ENCODE measurements around the gene RALY. TPM values are rescaled to one million over a fixed set of nuclear protein-coding genes. Genes with fewer than 3 reads are reported as not detected.

The RALY gene
- total RNA-seq, 2 experiments from 2014 or later, result 204 to 209 TPM

- POLR2A ChIA-PET, result no interaction called here
- CTCF ChIA-PET, result interaction anchor here (0.7 kb wide), 1 partner anchor 57 kb away, joined by 3 read pairs; no protein-coding TSS in a partner anchor
- Mint-ChIP-seq H3K4me1 (no peaks in the 10 kb centered on the region), H3K27ac (no peak overlapping the region), H3K27me3 (no peaks in the 10 kb centered on the region), H3K9me3 (no peaks in the 10 kb centered on the region), H3K36me3 (ENCODE audit: low read depth) (no peaks in the 10 kb centered on the region), H3K4me3 (no peak overlapping the region)
- no peak for DNase-seq
These were observed 22.4 kb upstream of the RALY start for GRCh38 chr20:33971147-33971975.

DNA sequence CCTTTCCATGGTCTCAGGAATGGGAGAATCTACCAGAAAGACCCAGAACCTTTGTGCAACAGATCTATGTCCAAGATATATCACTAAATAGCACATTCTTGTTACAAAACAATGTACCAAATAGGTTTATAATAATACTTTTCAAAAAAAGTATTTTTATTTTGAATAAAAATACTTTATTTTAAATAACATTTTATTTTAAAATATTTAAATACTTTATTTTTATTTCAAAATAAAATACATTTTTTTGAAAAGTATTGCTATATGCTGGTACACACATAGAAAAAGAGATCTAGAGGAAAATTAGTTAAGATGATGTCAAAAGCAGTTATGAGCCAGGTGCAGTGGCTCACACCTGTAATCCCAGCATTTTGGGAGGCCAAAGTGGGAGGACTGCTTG lies 16.8 kb upstream of the RALY start:
- H3K4me1 Mint-ChIP-seq, result no peaks in the 10 kb centered on the region
- ChIA-PET CTCF (no interaction called here), POLR2A (no interaction called here)
- no peaks in the 10 kb centered on the region for H3K9me3 Mint-ChIP-seq
- H3K4me3 Mint-ChIP-seq, result no peak overlapping the region
- H3K27ac Mint-ChIP-seq, result no peak overlapping the region
- peaks cover 19% of the 10 kb centered on the region for H3K27me3 Mint-ChIP-seq
- DNase-seq, result no peak
- no peaks in the 10 kb centered on the region for H3K36me3 Mint-ChIP-seq (ENCODE audit: low read depth)

DNA sequence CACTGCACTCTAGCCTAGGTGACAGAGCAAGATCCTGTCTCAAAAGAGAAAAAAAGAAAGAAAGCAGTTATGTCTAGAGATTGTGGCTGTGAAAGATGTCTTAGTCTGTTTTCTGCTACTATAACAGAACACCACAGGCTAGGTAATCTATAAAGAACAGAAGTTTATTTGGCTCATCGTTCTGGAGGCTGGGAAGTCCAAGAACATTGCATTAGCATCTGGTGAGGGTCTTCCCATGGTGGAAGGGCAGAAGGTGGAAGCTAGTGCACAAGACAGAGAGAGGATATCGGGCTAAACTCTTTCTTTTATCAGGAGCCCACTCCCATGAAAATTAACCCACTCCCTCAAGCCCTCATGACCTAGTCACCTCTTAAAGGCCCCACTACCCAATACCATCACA lies 16.2 kb upstream of the RALY start:
- CTCF ChIA-PET, result no interaction called here
- peaks cover 19% of the 10 kb centered on the region for H3K27me3 Mint-ChIP-seq
- no peak for DNase-seq
- POLR2A ChIA-PET, result no interaction called here
- no peak overlapping the region for H3K27ac Mint-ChIP-seq
- no peak overlapping the region for H3K4me3 Mint-ChIP-seq
- H3K9me3 Mint-ChIP-seq, result no peaks in the 10 kb centered on the region
- H3K36me3 Mint-ChIP-seq (ENCODE audit: low read depth), result no peaks in the 10 kb centered on the region
- H3K4me1 Mint-ChIP-seq, result no peaks in the 10 kb centered on the region

GRCh38 chr20:33979094-33979493 lies 14.6 kb upstream of the RALY start:
- CTCF ChIA-PET, result no interaction called here
- Mint-ChIP-seq H3K4me3 (no peak overlapping the region), H3K36me3 (ENCODE audit: low read depth) (no peaks in the 10 kb centered on the region), H3K9me3 (no peaks in the 10 kb centered on the region), H3K4me1 (no peaks in the 10 kb centered on the region), H3K27ac (no peak overlapping the region), H3K27me3 (peaks cover 19% of the 10 kb centered on the region)
- POLR2A ChIA-PET, result no interaction called here
- DNase-seq, result no peak

- H3K27me3 Mint-ChIP-seq, result peaks cover 19% of the 10 kb centered on the region
- H3K4me3 Mint-ChIP-seq, result no peak overlapping the region
- no peaks in the 10 kb centered on the region for H3K9me3 Mint-ChIP-seq
- H3K4me1 Mint-ChIP-seq, result no peaks in the 10 kb centered on the region
- DNase-seq, result no peak
- H3K36me3 Mint-ChIP-seq (ENCODE audit: low read depth), result no peaks in the 10 kb centered on the region
- ChIA-PET POLR2A (interaction anchor here (3.0 kb wide), 1 partner anchor 11 kb away, joined by 15 read pairs; the partner anchor contains the start of gene RALY), CTCF (interaction anchor here (0.6 kb wide), 1 partner anchor 139 kb away, joined by 6 read pairs; no protein-coding TSS in a partner anchor)
- no peak overlapping the region for H3K27ac Mint-ChIP-seq
These were observed 12.4 kb upstream of the RALY start for GRCh38 chr20:33981347-33981746.

- CTCF ChIA-PET, result interaction anchor here (0.6 kb wide), 1 partner anchor 139 kb away, joined by 6 read pairs; no protein-coding TSS in a partner anchor
- H3K27ac Mint-ChIP-seq, result no peak overlapping the region
- H3K36me3 Mint-ChIP-seq (ENCODE audit: low read depth), result no peaks in the 10 kb centered on the region
These were observed 11.7 kb upstream of the RALY start for GRCh38 chr20:33981964-33982363.

GRCh38 chr20:33983371-33983770 lies 10.3 kb upstream of the RALY start:
- no peaks in the 10 kb centered on the region for H3K4me1 Mint-ChIP-seq
- no peaks in the 10 kb centered on the region for H3K9me3 Mint-ChIP-seq
- DNase-seq, result no peak
- ChIA-PET CTCF (no interaction called here), POLR2A (no interaction called here)
- H3K36me3 Mint-ChIP-seq (ENCODE audit: low read depth), result no peaks in the 10 kb centered on the region
- H3K4me3 Mint-ChIP-seq, result no peak overlapping the region
- H3K27me3 Mint-ChIP-seq, result peaks cover 12% of the 10 kb centered on the region
- no peak overlapping the region for H3K27ac Mint-ChIP-seq

More at GRCh38 chr20:33981964-33982363, 11.7 kb upstream of the RALY start:
- Mint-ChIP-seq H3K4me3 (no peak overlapping the region), H3K4me1 (no peaks in the 10 kb centered on the region), H3K9me3 (no peaks in the 10 kb centered on the region), H3K27me3 (peaks cover 19% of the 10 kb centered on the region)
- DNase-seq, result no peak
- POLR2A ChIA-PET, result interaction anchor here (3.0 kb wide), 1 partner anchor 10 kb away, joined by 15 read pairs; the partner anchor contains the start of gene RALY

GRCh38 chr20:33984182-33984719 lies 9.5 kb upstream of the RALY start:
- H3K27ac Mint-ChIP-seq, result no peak overlapping the region
- ChIA-PET CTCF (no interaction called here), POLR2A (interaction anchor here (2.2 kb wide), 1 partner anchor 9 kb away, joined by 8 read pairs; the partner anchor contains the start of gene RALY)

DNA sequence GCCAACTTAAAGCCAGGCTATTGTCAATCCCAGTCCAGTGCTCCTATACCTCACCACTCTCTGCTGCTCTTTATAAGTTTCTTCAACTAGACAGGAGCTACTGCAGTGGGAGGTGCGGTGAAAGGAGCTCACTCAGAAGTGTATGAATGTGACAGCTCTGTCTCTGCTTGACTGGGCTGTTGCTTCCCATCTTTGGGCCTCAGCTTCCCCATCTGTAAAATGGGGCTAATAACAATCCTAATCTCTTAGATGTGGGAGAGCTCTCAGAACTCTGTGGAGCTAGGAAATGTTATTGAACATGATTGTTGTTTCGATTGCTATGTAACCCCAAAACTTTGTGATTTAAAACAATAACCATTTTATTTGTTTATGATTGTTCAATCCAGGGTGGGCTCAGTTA lies 8.4 kb upstream of the RALY start:
- DNase-seq, result no peak
- H3K4me1 Mint-ChIP-seq, result peaks cover 3% of the 10 kb centered on the region
- peaks cover 5% of the 10 kb centered on the region for H3K36me3 Mint-ChIP-seq (ENCODE audit: low read depth)
- no peaks in the 10 kb centered on the region for H3K9me3 Mint-ChIP-seq
- POLR2A ChIA-PET, result interaction anchor here (2.2 kb wide), 1 partner anchor 8 kb away, joined by 8 read pairs; the partner anchor contains the start of gene RALY
- peaks cover 4% of the 10 kb centered on the region for H3K27me3 Mint-ChIP-seq
- CTCF ChIA-PET, result interaction anchor here (1.0 kb wide), 1 partner anchor 84 kb away, joined by 3 read pairs; no protein-coding TSS in a partner anchor
- no peak overlapping the region for H3K27ac Mint-ChIP-seq
- H3K4me3 Mint-ChIP-seq, result no peak overlapping the region

More at GRCh38 chr20:33984182-33984719, 9.5 kb upstream of the RALY start:
- Mint-ChIP-seq H3K27me3 (peaks cover 5% of the 10 kb centered on the region), H3K4me3 (no peak overlapping the region), H3K4me1 (no peaks in the 10 kb centered on the region), H3K9me3 (no peaks in the 10 kb centered on the region), H3K36me3 (ENCODE audit: low read depth) (no peaks in the 10 kb centered on the region)
- no peak for DNase-seq

GRCh38 chr20:33985830-33986229 lies 7.9 kb upstream of the RALY start:
- ChIA-PET POLR2A (interaction anchor here (2.2 kb wide), 1 partner anchor 8 kb away, joined by 8 read pairs; the partner anchor contains the start of gene RALY), CTCF (interaction anchor here (1.0 kb wide), 1 partner anchor 84 kb away, joined by 3 read pairs; no protein-coding TSS in a partner anchor)
- no peak for DNase-seq
- no peak overlapping the region for H3K4me3 Mint-ChIP-seq
- H3K27ac Mint-ChIP-seq, result no peak overlapping the region
- H3K4me1 Mint-ChIP-seq, result peaks cover 6% of the 10 kb centered on the region
- H3K36me3 Mint-ChIP-seq (ENCODE audit: low read depth), result peaks cover 9% of the 10 kb centered on the region
- peaks cover 4% of the 10 kb centered on the region for H3K27me3 Mint-ChIP-seq
- H3K9me3 Mint-ChIP-seq, result no peaks in the 10 kb centered on the region

GRCh38 chr20:33986560-33987216 lies 7.0 kb upstream of the RALY start:
- Mint-ChIP-seq H3K27ac (no peak overlapping the region), H3K9me3 (no peaks in the 10 kb centered on the region), H3K27me3 (peaks cover 2% of the 10 kb centered on the region), H3K4me3 (no peak overlapping the region), H3K36me3 (ENCODE audit: low read depth) (peaks cover 14% of the 10 kb centered on the region), H3K4me1 (peaks cover 13% of the 10 kb centered on the region)
- POLR2A ChIA-PET, result no interaction called here
- no peak for DNase-seq
- CTCF ChIA-PET, result no interaction called here

DNA sequence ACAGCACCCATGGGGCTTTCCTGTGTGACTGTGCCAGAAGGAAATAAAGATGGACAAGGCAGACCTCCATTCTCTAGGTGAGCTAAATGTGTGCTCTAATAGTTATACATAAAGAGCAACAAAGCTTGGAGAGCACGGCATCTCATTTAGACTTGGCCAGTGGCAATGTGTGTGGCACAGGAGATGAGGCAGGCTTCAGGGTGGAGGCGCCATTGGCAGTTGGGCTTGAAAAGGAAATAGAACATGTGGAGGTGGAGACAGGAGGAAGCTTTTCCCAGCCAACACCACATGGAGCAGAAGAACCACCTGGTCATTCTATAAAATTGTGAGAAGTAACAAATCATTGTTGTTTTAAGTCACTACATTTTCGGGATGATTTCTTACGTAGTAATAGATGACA lies 3.6 kb upstream of the RALY start:
- H3K27ac Mint-ChIP-seq, result no peak overlapping the region
- CTCF ChIA-PET, result no interaction called here
- peaks cover 32% of the 10 kb centered on the region for H3K36me3 Mint-ChIP-seq (ENCODE audit: low read depth)
- no peaks in the 10 kb centered on the region for H3K27me3 Mint-ChIP-seq
- no peak overlapping the region for H3K4me3 Mint-ChIP-seq
- DNase-seq, result no peak
- H3K4me1 Mint-ChIP-seq, result peaks cover 26% of the 10 kb centered on the region
- H3K9me3 Mint-ChIP-seq, result no peaks in the 10 kb centered on the region
- POLR2A ChIA-PET, result no interaction called here

DNA sequence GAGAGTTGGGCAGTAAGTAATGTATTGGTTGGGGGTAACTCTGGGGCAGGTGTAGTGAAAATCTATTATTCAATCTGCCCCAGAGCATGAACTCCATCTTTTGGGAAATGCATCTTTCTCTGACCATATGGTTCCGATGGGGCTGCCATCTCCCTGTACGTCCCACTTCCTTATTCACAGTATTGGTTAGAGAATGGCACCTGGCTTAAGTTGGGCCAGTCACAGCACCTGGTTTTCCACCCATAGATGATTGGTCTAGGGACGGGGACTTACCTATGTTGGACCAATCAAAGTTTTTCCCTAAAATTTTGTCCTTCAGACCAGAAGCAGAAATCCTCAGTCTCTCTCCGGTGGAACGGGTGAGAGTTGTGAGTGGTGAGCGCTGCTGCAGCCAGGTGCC lies 2.2 kb upstream of the RALY start:
- Mint-ChIP-seq H3K4me1 (peaks cover 37% of the 10 kb centered on the region), H3K36me3 (ENCODE audit: low read depth) (peaks cover 40% of the 10 kb centered on the region), H3K4me3 (peak overlapping the region; percentile 97), H3K9me3 (no peaks in the 10 kb centered on the region), H3K27me3 (no peaks in the 10 kb centered on the region), H3K27ac (peak overlapping the region; percentile 15)
- ChIA-PET CTCF (no interaction called here), POLR2A (interaction anchor here (2.6 to 4.8 kb wide), 3 partner anchors 11 to 121 kb away, joined by 12 to 73 read pairs (median 15); partner anchors contain the start of gene EIF2S2)
- no peak for DNase-seq
